ENCODE measurements around the gene CCL17. TPM values are rescaled to one million over a fixed set of nuclear protein-coding genes. Genes with fewer than 3 reads are reported as not detected.

The CCL17 gene
- polyA plus RNA-seq, 3 donors, result not detected

DNA sequence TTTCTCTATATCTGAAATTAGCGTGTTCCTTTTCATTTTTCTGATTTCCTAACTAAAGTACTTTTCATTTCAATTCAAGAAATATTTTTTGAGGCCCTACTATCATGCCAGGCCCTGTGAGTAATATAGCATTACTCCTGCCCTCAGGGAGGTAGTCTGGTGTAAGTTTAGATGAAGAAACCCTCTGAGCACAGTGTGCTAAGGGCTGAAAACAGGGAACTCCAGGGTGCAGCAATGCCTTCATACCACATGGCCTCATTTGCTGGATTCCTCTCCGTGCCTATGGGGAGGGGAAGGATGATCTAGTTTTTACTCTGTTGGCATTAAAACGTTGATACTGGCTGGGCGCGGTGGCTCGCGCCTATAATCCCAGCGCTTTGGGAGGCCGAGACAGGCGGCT lies 47.5 kb downstream of the CCL17 start:
- WGBS, 3 donors, result 90 to 96% (median 93%) methylated on average over 10 of the region's 10 CpGs

GRCh38 chr16:57462209-57462977 lies 57.8 kb downstream of the CCL17 start, which contains the start of gene POLR2C:
TSS of gene POLR2C (plus strand) at chr16:57462679. CDS start at chr16:57462725, 46 bp downstream.
- no peak within 1 kb of the TSS for H3K27ac ChIP-seq (ENCODE audit: low read depth, low read length)
- WGBS, 3 donors, result 1 to 2% (median 2%) methylated on average over 40 to 47 of the region's 47 CpGs

More for the DNA sequence above, 47.5 kb downstream of the CCL17 start:
- no peak overlapping the region for H3K27ac ChIP-seq (ENCODE audit: low read depth, low read length)

DNA sequence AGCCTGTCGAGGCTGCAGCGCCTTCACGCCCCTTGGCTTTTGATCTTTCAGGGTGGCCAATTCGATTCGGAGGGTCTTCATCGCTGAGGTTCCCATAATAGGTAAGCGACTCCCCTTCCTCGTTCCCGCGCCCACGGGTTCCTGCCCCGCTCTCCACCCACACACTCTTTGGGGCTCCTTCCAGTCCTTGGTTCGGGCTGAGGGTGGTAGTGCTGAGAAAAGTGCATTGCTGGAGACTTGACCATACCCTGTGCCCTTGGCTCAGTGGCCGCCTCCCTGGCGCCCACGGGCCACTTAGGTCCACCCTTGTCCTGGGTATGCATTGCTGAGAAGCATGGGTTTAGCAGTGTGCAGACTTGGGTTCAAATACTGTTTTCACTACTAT lies 58.4 kb downstream of the CCL17 start:
- H3K27ac ChIP-seq (ENCODE audit: low read depth, low read length), result no peak overlapping the region

GRCh38 chr16:57464523-57464922 lies 60.0 kb downstream of the CCL17 start:
- H3K27ac ChIP-seq (ENCODE audit: low read depth, low read length), result no peak overlapping the region
- WGBS, 3 donors, result 76 to 97% (median 88%) methylated on average over 2 of the region's 2 CpGs

More for the DNA sequence above, 58.4 kb downstream of the CCL17 start:
- WGBS, 3 donors, result 0 to 1% (median 1%) methylated on average over 13 to 16 of the region's 16 CpGs

Other genes with a start within 250 kb of the CCL17 start
- gene PSME3IP1, start 218.7 kb upstream of the CCL17 start, polyA plus RNA-seq, result 10 to 100 TPM; 28.2 to 44.6 (median 41.1) TPM
- gene RSPRY1, start 218.4 kb upstream of the CCL17 start, polyA plus RNA-seq, result 10 to 100 TPM in 1 of 3 donors, 1 to 10 TPM in 2; 8.7 to 12.3 (median 9.2) TPM
- 10 to 100 TPM; 17.4 to 57.9 (median 35.5) TPM for gene ARL2BP, start 159.5 kb upstream of the CCL17 start, polyA plus RNA-seq
- 10 to 100 TPM in 2 of 3 donors, 1 to 10 TPM in 1; 7.6 to 28.0 (median 12.2) TPM for gene PLLP, start 120.1 kb upstream of the CCL17 start, polyA plus RNA-seq
- gene CCL22, start 46.0 kb upstream of the CCL17 start, polyA plus RNA-seq, result under 1 TPM in 2 of 3 donors, not detected in 1; 0.02 to 0.03 TPM
- 10 to 100 TPM in 2 of 3 donors, 1 to 10 TPM in 1; 8.9 to 30.1 (median 24.7) TPM for gene CX3CL1, start 32.3 kb upstream of the CCL17 start, polyA plus RNA-seq
- 10 to 100 TPM; 16.2 to 31.6 (median 24.9) TPM for gene CIAPIN1, start 42.6 kb downstream of the CCL17 start, polyA plus RNA-seq
- gene COQ9, start 42.7 kb downstream of the CCL17 start, polyA plus RNA-seq, result 10 to 100 TPM; 37.2 to 49.7 (median 42.5) TPM
- gene POLR2C, start 57.9 kb downstream of the CCL17 start, polyA plus RNA-seq, result 10 to 100 TPM; 39.3 to 52.1 (median 39.4) TPM
- gene DOK4, start 81.7 kb downstream of the CCL17 start, polyA plus RNA-seq, result 10 to 100 TPM in 2 of 3 donors, 1 to 10 TPM in 1; 7.6 to 19.5 (median 11.1) TPM
- gene CCDC102A, start 131.8 kb downstream of the CCL17 start, polyA plus RNA-seq, result 10 to 100 TPM in 1 of 3 donors, 1 to 10 TPM in 2; 1.9 to 11.5 (median 2.2) TPM
- under 1 TPM in 2 of 3 donors, not detected in 1; 0.09 to 0.26 TPM for gene ADGRG5, start 137.9 kb downstream of the CCL17 start, polyA plus RNA-seq
- gene ADGRG1, start 223.9 kb downstream of the CCL17 start, polyA plus RNA-seq, result 10 to 100 TPM; 35.8 to 51.4 (median 38.6) TPM

All from adipose tissue (tissue), 3 donors.